ENCODE results near the gene BCL11B.

GRCh38 chr14:99169776-99170356 lies 102.1 kb downstream of the BCL11B start:
- no peak for TF ChIP-seq ZFP3 (CRISPR knock-in tag; IDR thresholded peaks at IDR 0.05)
- no peak for TF ChIP-seq ZNF70 (CRISPR knock-in tag; IDR thresholded peaks at IDR 0.05)
- TF ChIP-seq ESRRG (CRISPR knock-in tag; IDR thresholded peaks at IDR 0.05), result no peak
- TF ChIP-seq TCF4 (CRISPR knock-in tag; IDR thresholded peaks at IDR 0.05; ENCODE audit: borderline replicate concordance), result no peak
- no peak for TF ChIP-seq OSR1 (CRISPR knock-in tag; IDR thresholded peaks at IDR 0.05)
- no peak for TF ChIP-seq ZNF565 (CRISPR knock-in tag; conservative IDR thresholded peaks at IDR 0.05; ENCODE audit: low read depth)
- TF ChIP-seq ZC3H10 (CRISPR knock-in tag; IDR thresholded peaks at IDR 0.05), result no peak
- TF ChIP-seq ISL1 (CRISPR knock-in tag; IDR thresholded peaks at IDR 0.05), result no peak
- TF ChIP-seq GLIS3 (CRISPR knock-in tag; IDR thresholded peaks at IDR 0.05), result no peak
- no peak for TF ChIP-seq CSRNP3 (CRISPR knock-in tag; IDR thresholded peaks at IDR 0.05)
- no peak for TF ChIP-seq ARNTL (CRISPR knock-in tag; IDR thresholded peaks at IDR 0.05; ENCODE audit: borderline replicate concordance, low read depth)
- no peak for TF ChIP-seq TOX (CRISPR knock-in tag; IDR thresholded peaks at IDR 0.05; ENCODE audit: borderline replicate concordance)
